GM21723 (cell line): ENCODE measurements around the gene HOXD9.

Source experiments
- ATAC-seq: cut with Tn5 transposase; IDR thresholded peaks from one replicate; pipeline ENCODE4 v1.9.1; 2021; ENCODE audit warnings: mild to moderate bottlenecking, moderate library complexity; ENCODE audit not compliant: unreplicated experiment

The HOXD9 gene

DNA sequence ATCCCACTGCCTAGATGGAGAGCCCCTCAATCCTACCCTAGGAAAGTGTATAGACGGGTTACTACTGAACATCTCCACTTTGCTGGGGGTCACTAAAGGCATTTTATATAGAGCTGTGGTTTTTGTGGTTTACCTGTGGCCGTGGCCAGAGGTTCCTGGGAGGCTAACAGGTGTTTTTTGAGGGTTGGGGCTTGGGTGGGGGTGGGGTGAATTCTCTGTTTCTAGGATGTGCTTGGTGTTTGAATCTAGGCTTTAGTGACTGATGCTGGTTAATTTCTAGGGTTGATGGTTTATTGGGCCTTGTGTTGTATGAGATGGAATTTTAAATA, 14.7 kb downstream of the HOXD9 start:
- ATAC-seq = no peak

DNA sequence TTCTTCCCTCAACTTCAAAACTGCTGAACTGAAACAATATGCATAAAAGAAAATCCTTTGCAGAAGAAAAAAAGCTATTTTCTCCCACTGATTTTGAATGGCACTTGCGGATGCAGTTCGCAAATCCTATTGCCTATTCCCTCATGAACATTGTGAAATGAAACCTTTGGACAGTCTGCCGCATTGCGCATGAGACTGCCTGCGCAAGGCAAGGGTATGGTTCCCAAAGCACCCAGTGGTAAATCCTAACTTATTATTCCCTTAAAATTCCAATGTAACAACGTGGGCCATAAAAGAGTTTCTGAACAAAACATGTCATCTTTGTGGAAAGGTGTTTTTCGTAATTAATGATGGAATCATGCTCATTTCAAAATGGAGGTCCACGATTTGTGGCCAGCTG, 15.4 kb downstream of the HOXD9 start:
- no peak for ATAC-seq

DNA sequence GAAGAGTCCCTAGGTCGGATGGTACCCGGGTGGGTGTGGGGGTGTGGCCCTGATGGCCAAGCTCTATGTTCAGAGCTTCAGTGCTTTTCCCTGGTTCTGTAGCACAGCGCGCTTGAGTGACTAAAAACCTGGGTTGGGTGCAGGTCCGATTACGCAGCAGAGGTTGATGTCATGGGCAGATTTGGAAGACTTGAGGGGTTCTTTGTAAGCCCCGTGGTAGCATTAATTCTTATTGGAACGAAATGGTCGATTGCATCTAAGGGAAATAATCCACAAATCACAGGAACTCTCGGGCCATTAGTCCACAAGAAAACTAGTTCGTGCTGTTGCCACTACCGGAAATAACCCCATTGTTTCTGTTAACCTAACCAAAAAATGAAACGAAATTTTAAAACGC, 16.0 kb downstream of the HOXD9 start:
- no peak for ATAC-seq

DNA sequence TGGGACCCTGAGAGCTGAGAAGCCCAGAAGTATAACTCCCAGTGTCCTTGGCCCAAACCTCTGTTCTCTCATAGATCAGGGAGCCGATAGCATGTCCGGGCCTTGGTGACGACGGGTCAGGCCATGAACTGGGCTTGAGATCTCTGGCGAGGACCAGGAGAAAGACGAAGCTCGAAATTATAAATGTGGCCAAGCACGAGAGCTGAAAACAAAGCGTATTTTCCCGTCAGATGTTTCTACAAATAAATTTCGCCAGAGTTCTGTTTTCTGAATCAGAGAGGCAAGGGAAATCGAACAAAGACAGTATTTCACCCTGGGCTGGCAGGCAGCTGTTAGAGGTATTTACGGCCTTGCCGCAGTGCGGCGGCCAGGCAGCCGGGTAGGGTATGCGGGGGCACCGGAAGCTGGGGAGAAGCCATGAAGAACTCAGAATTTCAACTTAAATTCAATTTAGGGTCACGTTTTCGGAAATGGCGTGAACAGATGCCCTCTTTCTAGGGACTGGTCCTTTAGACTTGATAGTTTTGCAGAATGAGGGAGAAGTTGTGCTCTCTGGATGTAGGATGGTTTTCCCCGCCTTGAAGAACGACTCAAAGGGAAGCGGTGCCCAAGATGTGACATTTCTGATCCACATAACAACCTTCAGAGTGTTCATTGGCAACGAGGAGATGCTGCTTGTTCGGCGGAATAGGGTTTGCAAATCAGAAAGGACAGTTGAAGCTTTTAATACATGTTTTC, 16.6 kb downstream of the HOXD9 start:
- ATAC-seq = no peak

DNA sequence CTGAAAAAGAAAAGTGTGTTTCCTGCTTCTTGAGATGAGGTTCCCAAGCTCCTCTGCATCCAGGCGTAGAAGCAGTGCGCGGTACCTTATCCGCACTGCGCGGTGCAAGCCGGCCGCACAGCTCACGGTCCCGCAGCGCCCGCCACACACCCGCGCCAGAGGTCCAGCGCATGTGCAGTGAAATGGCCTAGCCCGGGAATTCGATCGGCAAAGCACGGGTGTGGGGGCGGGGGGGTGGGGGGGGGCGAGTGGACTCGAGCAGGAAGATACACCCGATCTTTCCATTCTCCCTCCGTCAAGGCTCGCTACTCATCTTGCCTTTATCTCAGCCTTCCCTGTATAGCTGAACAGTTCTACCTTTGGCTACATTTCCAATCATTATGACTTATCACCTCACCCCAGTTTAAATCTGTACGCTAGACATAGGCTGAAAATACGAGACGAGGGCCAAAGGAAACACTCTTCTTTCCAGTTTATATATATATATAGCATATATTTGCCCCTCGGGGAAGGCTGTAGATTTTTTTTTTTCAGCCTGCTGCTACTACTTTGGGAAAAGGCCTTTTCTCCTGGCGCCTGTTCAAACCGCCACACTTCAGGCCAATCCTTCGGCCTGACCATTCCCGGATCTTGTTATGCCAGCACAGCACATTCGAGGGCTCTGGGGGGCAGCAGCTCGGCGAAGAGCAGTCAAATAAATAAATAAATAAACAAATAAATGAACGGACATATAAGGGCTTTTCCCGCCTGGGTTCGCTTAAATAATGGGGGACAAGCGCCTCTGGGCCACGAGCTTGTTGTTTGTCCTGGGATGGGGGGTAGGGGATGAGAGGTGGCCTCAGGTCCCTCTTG, 17.4 kb downstream of the HOXD9 start:
- ATAC-seq = no peak

DNA sequence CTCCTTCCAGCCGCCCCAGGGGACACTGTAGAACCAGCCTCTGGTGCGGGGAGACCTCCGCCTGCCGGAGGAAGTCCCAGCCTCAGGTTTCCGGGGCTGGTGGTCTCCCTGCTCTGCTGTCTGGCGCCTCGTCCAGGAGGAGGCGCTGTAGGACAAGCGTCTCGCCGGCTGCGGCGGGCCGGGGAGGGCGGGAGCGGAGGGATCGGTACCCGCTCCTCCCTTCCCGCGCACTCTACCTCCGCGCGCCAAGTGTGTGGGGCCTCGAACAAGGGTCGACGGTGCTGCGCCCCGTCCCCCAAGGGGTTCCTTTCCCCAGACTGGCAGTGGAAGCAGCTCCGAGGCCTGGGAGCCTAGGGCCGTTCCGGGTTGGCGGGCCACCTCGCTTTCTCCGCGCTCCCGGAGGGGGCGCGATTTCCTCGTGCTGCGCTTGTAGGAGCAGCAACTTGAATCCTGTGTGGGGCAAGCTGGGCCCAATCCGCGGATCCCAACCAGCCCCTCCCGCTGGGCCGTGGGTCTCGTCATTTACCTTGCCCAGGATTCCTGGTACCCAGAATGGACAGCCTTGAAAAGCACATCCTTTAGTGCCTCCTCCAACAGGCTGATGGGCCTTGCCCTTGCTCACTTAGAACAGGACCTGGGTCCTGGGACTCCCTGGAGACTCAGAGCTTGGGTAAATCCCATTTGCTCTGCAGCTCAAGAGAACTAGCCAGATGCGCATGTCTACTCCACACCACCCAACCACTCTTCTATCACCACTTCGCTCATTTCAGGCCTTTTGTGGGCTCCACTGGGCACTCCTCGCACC, 18.2 kb downstream of the HOXD9 start:
- peak; percentile 98 for ATAC-seq

DNA sequence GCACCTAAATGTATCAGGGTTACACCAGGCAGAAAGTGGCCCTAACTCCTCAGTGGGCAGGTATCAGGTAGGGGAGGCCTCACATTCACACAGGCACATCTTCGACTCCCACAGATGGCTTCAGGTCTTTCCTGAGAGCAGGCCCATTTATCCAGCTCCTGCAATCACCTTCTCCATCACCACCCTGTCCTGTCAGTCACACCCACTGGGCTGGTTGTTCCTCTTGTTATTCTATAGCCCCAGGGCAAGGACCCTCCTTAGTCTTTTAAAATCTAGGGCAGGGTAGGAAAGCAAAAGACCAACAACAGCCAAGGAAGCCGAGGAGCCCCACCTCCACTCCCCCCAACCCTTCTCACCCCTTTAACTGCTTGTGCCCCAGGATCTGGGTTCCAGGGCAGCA, 19.8 kb downstream of the HOXD9 start:
- ATAC-seq = no peak

DNA sequence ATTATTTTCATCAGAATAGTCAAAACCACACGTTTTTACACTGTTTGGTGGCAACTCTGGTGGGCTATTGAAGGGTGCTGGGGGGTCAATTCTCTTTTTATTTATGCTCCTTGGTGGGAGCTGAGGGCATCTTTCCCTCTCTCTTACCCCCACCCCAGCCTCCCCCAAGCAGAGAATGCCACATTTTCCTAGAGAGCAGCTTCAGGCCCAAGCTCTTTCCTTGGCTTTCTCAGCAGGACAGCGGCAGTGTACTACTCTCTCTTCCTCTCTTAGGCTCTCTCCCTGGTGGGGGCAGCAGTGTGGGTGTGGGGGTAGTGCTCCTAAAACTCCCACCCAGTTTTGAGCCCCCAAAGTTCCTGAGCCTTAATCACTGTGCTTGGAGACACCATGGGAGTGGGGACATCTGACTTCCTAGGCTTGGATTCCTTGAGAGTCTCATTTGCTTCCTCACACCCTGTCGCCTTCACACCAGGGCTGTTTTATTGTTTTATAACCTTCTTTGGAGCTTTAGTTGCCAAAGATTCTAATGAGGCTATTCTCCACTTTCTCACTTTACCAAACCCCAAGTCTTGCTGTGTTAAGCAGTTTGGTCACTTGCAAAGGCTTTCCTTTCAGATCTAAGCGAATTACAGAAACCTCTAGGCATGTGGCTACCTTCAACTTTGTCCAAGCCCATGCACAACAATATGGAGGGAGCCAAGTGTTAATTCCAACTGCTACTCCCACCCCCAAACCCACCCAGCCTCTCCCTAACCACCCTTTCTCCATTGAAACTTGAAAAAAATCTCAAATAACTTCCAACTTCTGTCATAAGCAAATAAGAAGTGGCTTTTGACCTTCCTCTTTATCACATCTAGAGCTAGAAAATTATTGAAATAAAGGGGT, 22.8 kb downstream of the HOXD9 start:
- ATAC-seq = no peak

DNA sequence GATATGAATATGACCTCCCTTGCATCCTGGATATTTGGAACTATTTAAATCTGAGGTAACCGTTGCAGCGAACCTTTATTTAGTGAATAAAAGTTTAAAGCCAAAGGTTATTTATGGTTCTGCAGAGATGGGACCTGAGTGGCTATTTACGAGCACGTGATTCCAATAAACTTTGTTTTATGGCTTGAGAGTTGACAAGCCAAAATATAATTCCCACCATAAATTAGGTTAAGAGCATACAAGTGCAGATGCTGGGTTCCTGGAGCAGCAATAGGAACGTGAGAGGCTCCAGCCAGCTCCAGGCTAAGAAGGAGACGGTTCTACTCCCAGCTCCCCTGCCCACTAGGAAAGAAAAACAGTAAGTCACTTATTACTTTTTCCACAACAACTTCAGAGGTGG, 23.6 kb downstream of the HOXD9 start:
- ATAC-seq = no peak

DNA sequence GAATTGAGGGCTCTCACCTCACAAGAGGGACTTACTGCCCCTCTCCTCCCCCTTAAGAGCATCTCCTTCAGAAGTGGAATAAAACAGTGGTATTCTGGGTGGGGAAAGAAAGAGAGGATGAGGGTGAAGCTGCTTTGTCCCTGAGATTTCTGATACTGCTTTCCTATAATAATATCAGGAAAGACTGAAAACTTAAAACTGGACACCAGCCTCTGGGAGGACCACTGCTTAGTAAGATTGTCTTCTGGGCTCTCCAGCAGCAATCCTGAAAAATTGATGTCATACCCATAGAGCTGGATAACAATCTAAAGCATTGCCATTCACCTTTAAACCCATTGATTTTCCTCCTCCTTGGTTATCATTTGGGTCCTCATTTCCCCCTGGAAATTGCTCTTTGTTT, 24.1 kb downstream of the HOXD9 start:
- ATAC-seq = no peak

DNA sequence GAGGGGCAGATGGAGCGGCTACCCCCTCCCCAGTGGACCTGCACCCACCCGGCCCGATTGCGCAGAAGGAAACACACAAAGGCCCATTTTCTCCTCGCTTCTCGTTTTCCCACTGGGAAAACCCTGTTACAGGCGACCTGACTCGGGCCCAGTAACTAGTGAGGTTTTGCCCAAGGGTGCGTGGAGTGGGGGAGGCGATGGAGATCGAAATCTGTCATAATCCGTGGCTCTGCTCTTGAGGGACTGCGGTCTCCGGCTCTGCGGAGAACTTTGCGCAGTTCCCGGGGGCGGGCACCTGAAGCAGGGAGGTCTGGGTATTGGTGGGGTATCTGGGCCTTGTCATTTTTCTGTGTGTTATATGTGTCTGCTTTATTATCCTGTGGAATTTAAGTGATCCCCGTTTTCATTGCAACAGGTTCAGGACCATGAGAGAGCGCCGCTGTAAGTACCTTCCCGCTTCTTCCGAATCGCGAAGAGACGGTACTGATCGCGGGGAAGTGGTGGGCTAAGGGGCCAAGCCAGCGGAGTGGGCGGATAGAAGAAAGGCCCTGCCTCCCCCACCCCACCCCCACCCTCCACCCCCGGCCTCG, 24.8 kb downstream of the HOXD9 start:
- no peak for ATAC-seq

DNA sequence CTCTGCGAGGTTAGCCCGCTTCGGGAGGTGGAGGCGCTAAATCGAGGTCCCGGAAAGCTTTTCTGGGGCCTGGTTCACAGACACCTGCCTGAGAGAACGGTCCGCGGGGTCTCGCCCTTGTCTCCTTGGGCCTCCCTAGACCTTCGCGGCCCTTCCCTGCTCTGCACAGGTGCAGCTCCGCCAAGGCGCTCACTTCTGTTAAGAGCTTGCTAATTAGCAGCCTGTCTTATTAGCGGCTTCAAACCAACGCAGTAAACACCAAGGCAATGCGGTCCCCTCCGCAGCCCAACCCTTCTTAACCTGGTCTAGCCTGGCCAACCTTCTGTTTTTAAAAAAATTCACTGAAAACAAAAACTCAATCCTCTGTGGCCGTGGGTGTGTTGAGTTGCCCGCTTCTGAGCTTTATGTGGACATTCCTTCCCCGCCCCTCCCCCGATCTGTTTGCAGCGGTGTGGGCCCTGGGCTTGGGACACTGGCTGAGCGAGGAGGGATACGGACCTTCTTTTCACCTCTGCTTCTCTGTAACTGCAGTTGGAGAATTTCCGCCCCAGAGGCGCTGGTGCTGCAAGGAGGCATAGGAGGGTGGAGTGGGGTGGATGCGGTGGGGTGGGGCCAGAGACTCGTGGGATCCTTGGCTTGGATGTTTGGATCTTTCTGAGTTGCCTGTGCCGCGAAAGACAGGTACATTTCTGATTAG, 25.4 kb downstream of the HOXD9 start:
- ATAC-seq = no peak

DNA sequence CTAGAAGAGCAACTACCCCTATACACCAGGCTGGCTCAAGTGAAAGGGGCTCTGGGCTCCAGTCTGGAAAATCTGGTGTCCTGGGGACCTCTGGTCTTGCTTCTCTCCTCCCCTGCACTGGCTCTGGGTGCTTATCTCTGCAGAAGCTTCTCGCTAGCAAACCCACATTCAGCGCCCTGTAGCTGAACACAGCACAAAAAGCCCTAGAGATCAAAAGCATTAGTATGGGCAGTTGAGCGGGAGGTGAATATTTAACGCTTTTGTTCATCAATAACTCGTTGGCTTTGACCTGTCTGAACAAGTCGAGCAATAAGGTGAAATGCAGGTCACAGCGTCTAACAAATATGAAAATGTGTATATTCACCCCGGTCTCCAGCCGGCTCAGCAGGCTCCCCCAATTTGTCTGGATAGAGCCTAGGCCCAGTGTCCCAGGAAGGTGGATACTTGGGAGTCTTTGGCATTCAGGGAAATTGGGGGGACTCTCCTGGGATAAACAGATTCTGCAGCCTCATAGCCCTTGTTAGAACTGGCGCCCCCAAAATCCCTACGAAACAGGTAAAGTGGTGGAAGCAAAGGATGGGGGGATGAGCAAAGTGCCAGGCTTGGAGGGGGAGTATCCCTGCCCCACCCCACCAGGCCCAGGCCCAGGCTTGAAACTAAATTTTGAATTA, 26.4 kb downstream of the HOXD9 start:
- no peak for ATAC-seq

DNA sequence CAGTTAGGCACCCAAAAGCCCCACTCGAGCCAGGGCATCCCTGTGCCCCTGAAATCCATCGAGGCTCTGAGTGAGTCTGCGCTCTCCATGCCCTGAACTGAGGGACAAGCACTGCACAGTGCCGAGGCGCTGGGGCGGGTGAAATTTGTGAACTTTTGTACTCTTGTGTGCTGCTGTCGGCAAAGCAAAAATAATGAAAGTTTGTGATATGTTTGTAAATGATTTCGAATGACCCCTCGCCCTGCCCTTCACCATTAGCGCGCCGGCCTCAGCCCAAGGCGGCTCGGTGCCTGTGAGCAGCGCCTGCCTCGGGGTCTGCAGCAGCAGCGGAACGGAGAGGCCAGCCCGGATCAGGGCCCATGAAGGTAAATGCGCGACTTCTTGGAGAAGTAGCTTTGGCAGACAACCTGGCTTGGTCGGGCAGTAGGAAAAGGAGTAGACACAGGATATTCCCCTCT, 27.0 kb downstream of the HOXD9 start:
- ATAC-seq = no peak

DNA sequence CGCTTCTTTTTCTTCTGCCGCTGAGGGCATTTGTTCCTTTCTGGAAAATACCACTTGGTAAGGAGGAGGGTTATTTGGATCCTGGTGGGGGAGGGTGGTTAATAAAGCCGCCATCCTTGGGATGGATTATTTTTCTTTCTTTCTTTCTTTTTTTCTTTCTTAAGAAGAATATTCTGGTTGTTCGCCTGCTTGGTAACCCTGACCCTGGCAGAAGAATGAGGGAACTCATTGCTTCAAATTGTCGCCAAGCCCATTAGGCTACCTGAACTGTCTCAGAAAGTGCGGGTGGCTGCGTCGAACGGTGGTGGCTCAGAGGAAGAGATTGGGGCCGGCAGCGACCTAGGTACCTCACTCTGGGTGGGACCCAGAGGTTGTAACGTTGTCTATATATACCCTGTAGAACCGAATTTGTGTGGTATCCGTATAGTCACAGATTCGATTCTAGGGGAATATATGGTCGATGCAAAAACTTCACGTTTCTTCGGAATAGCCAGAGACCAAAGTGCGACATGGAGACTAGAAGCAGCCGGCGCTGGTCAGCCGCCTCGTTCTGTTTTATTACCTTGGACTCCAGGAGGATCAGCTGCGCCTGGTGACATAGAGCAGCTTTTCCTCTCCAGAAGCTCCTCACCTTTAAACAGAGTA, 27.5 kb downstream of the HOXD9 start:
- ATAC-seq = no peak

DNA sequence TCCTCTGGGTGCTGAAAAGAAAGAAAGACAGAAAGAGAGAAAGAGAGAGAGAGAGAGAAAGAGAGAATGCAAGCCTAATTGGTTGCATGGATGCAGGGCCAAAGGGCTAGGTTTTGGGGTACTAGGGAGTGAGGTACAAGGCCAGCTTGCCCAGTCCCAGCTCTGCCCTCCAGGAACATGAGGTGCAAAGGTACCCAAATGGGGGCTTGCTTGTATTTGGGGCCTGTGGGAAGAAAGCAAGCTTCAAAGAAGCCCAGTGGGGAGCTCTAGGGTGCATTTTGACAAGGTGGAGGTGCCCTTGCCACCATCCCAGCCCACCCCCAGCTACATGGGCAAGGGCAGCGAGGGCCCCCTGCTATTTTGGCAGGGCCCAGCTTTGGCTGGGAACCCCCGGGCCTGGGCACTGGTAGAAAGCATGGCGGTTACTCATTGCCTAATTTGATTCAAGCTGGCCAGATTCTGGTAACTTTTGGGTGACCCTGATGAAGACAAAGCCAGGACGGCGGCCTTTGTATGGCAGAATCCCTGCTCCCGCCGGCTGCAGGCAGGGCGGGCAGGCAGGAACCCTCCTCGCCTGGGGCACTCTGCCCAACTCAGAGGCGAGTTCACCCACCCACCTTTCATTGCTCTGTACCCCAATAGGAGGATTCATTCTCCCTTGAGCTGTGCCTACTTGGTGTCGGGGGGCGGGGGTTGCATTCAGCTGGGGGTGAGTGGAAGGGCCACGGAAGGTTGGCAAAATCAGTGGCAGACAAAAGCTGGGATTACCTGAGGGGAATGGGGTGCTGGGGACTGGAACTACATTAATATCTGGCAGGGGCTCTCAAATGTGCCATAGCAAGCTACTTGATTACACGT, 28.3 kb downstream of the HOXD9 start:
- no peak for ATAC-seq

DNA sequence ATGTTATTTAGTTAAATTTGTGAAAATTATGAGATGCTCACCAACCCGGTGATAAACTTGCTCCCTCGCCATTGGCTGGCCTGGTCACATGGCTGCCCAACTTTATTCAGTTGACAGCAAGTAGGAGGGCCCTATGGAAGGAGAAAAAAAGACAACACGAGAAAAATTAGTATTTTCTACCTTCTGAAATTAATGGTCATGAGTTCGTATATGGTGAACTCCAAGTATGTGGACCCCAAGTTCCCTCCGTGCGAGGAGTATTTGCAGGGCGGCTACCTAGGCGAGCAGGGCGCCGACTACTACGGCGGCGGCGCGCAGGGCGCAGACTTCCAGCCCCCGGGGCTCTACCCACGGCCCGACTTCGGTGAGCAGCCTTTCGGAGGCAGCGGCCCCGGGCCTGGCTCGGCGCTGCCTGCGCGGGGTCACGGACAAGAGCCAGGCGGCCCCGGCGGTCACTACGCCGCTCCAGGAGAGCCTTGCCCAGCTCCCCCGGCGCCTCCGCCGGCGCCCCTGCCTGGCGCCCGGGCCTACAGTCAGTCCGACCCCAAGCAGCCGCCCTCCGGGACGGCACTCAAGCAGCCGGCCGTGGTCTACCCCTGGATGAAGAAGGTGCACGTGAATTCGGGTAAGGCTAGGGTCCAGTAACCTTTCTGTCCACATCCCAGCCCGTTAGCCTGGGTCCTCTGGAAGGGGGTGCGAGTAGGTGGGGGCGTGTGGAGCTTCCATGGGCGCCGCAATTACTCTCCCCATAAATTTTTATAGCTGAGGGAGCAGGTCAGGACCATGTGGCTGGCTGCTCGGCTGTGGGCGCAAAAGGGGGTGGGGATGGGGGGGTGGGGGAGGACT, 29.1 kb downstream of the HOXD9 start, which contains the start of gene HOXD4:
TSS of gene HOXD4 (plus strand) at position 109 of the 846 bp plus-strand sequence. CDS start at position 193, 84 bp downstream.
- ATAC-seq = no peak
